K562 (cell line): ENCODE results near the gene CTXND1. TPM values are rescaled to one million over a fixed set of nuclear protein-coding genes. Genes with fewer than 3 reads are reported as not detected.

Source experiments
- ATAC-seq: fragments of 200-7000 bp; cut with Tn5 transposase; 3 replicates; pipeline ENCODE4 v1.9.1; 2020; ENCODE audit warnings: moderate library complexity
- BruUV-seq: library from RNA; stranded (reverse); fragments of 400-500 nt; replicated peaks from 2 replicates; lab custom pipeline; 2021; lab: Mats Ljungman, UMichigan
- CTCF ChIA-PET: fragments of 300-600 bp; formaldehyde crosslinking; extraction: SDS; loops from one replicate; lab custom pipeline; 2021; ENCODE audit warnings: low intra/inter-chr PET ratio; lab: Yijun Ruan, JAX
- POLR2A ChIA-PET: fragments of 300-600, 350-650 bp; sonication (Branson Sonifier 250); formaldehyde crosslinking; extraction: SDS; loops from one replicate; lab custom pipeline; 2021; ENCODE audit warnings: antibody characterized with exemption, inconsistent platforms; lab: Yijun Ruan, JAX
- DNase-seq, 4 experiments: peaks; one replicate each; pipeline versions ENCODE4 v3.0.0 to v3.0.0-alpha.2; 2011 to 2018; ENCODE audit warnings: low spot score in 3 of 4, mixed read lengths in 3 of 4; ENCODE audit errors: extremely low read depth in 1 of 4
- FAIRE-seq: peaks from 2 replicates; lab custom pipeline; 2011; peaks lifted over from hg19 to GRCh38; lab: Jason Lieb, UNC
- H2AFZ ChIP-seq: 2 replicates; pipeline ENCODE4 v1.6.0; 2011; ENCODE audit warnings: low read depth, low read length, control low read depth, inconsistent platforms
- H3K27ac ChIP-seq: fragments of 200-600 bp; 3 replicates; pipeline ENCODE4 v1.8.0; 2011; ENCODE audit warnings: low read depth, mild to moderate bottlenecking, control low read depth, inconsistent platforms, low read length, moderate library complexity, mixed read lengths; ENCODE audit errors: extremely low read depth
- H3K27me3 ChIP-seq, 2 experiments: fragments of 300-600 bp in 1 of 2; 2 replicates in 1 of 2; 3 replicates in 1 of 2; pipeline versions ENCODE4 v1.6.0 to v1.8.0; 2011; ENCODE audit warnings: inconsistent platforms in 2 of 2, low read length in 2 of 2, mild to moderate bottlenecking in 1 of 2, mixed read lengths in 1 of 2, moderate library complexity in 1 of 2; ENCODE audit not compliant: control insufficient read depth in 2 of 2, insufficient read depth in 2 of 2
- H3K36me3 ChIP-seq: fragments of 300-600 bp; 3 replicates; pipeline ENCODE4 v1.8.0; 2011; ENCODE audit warnings: mild to moderate bottlenecking, low read length, inconsistent platforms; ENCODE audit not compliant: control insufficient read depth, insufficient read depth
- H3K4me1 ChIP-seq, 2 experiments: fragments of 200-600 bp in 1 of 2; replicated peaks in 1 of 2; 2 replicates in 1 of 2; 3 replicates in 1 of 2; pipeline versions ENCODE4 v1.5.1 to v1.8.0; 2011; ENCODE audit warnings: inconsistent platforms in 2 of 2, low read length in 2 of 2, mild to moderate bottlenecking in 1 of 2, mixed read lengths in 1 of 2, moderate library complexity in 1 of 2; ENCODE audit not compliant: control insufficient read depth in 2 of 2, insufficient read depth in 2 of 2
- H3K4me2 ChIP-seq: 2 replicates; pipeline ENCODE4 v1.6.1; 2011; ENCODE audit warnings: low read length, control low read depth, inconsistent platforms, mixed read lengths; ENCODE audit not compliant: insufficient read depth
- H3K4me3 ChIP-seq: fragments of 200-600 bp; sonication (generic), shearing (Covaris generic); 2 replicates; pipeline ENCODE4 v1.5.1; 2016; ENCODE audit warnings: control low read depth, inconsistent platforms
- H3K79me2 ChIP-seq: fragments of 200-600 bp; 3 replicates; pipeline ENCODE4 v1.8.0; 2011; ENCODE audit warnings: low read length, inconsistent platforms; ENCODE audit not compliant: control insufficient read depth, insufficient read depth
- H3K9ac ChIP-seq, 2 experiments: 2 replicates each; pipeline versions ENCODE4 v1.6.0 to v1.6.1; 2011; ENCODE audit warnings: low read depth in 2 of 2, low read length in 2 of 2, control low read depth in 1 of 2, inconsistent platforms in 1 of 2, mild to moderate bottlenecking in 1 of 2, mixed read lengths in 1 of 2; ENCODE audit not compliant: insufficient read depth in 1 of 2
- H3K9me1 ChIP-seq: one replicate; pipeline ENCODE4 v1.6.0; 2011; ENCODE audit warnings: inconsistent platforms, mild to moderate bottlenecking, low read length, moderate library complexity; ENCODE audit not compliant: control insufficient read depth, insufficient read depth
- H3K9me3 ChIP-seq: replicated peaks from 2 replicates; pipeline ENCODE4 v1.5.1; 2011; ENCODE audit warnings: low read depth, low read length, inconsistent platforms; ENCODE audit not compliant: control insufficient read depth, insufficient read depth
- H4K20me1 ChIP-seq: replicated peaks from 2 replicates; pipeline ENCODE4 v1.6.1; 2011; ENCODE audit warnings: low read length, inconsistent platforms, mixed read lengths; ENCODE audit not compliant: control insufficient read depth, insufficient read depth
- CBFB ChIP-seq: sonication (generic); formaldehyde crosslinking; IDR thresholded peaks from 2 replicates; pipeline ENCODE4 v1.4.0; 2020; ENCODE audit warnings: mild to moderate bottlenecking, missing genetic modification reagents
- EWSR1 ChIP-seq: fragments of 450-650 bp; IDR thresholded peaks from 2 replicates; pipeline ENCODE4 v1.6.1; 2018; ENCODE audit warnings: borderline replicate concordance, mild to moderate bottlenecking, low read depth, moderate library complexity; ENCODE audit not compliant: partially characterized antibody
- HBP1 ChIP-seq: fragments of 450-650 bp; formaldehyde crosslinking; IDR thresholded peaks from 2 replicates; pipeline ENCODE4 v1.4.0; 2022; ENCODE audit warnings: missing genetic modification characterization
- HES1 ChIP-seq: fragments of 450-650 bp; IDR thresholded peaks from 2 replicates; pipeline ENCODE4 v1.6.1; 2016; ENCODE audit warnings: low read depth, mild to moderate bottlenecking, moderate library complexity
- JUN ChIP-seq, 2 experiments: sonication (generic) in 1 of 2; formaldehyde crosslinking in 1 of 2; IDR thresholded peaks; 2 replicates each; pipeline versions ENCODE4 v1.6.1 to v1.8.0; 2012 to 2022; ENCODE audit warnings: borderline replicate concordance in 2 of 2, mild to moderate bottlenecking in 2 of 2, improper control_type of control experiment in 1 of 2, low read depth in 1 of 2, low read length in 1 of 2, missing genetic modification reagents in 1 of 2
- KLF10 ChIP-seq: fragments of 250-450 bp; sonication (Bioruptor Pico); IDR thresholded peaks from 2 replicates; pipeline ENCODE4 v1.6.1; 2021; ENCODE audit warnings: matching md5 sums
- MAZ ChIP-seq, 2 experiments: fragments of 450-650 bp in 1 of 2; sonication (generic) in 1 of 2; formaldehyde crosslinking; IDR thresholded peaks in 1 of 2; conservative IDR thresholded peaks in 1 of 2; 2 replicates each; pipeline versions ENCODE4 v1.4.0 to v1.5.0; 2020; ENCODE audit warnings: mild to moderate bottlenecking in 1 of 2, missing genetic modification reagents in 1 of 2
- OTX1 ChIP-seq: fragments of 450-650 bp; formaldehyde crosslinking; IDR thresholded peaks from 2 replicates; pipeline ENCODE4 v1.4.0; 2022; ENCODE audit warnings: mild to moderate bottlenecking
- POLR3G ChIP-seq: IDR thresholded peaks from 2 replicates; pipeline ENCODE4 v1.6.1; 2011; ENCODE audit not compliant: insufficient read length, insufficient replicate concordance; ENCODE audit errors: extremely low read depth
- PTTG1 ChIP-seq: fragments of 450-650 bp; IDR thresholded peaks from 2 replicates; pipeline ENCODE4 v1.6.1; 2016; ENCODE audit warnings: low read depth, mild to moderate bottlenecking, missing genetic modification characterization, missing compliant biosample characterization
- RBM39 ChIP-seq: fragments of 200-400 bp; formaldehyde crosslinking; optimal IDR thresholded peaks from 2 replicates; pipeline ENCODE3; 2018; ENCODE audit warnings: low read depth, low read length
- SIRT6 ChIP-seq: IDR thresholded peaks from one replicate; pipeline ENCODE4 v1.6.1; 2012; ENCODE audit warnings: low read depth, mild to moderate bottlenecking, control low read depth, inconsistent platforms, low read length, moderate library complexity
- SMARCE1 ChIP-seq: fragments of 450-650 bp; IDR thresholded peaks from 2 replicates; pipeline ENCODE4 v1.7.1; 2016; ENCODE audit warnings: mild to moderate bottlenecking
- SRF ChIP-seq, 2 experiments: fragments of 250-450, 450-650 bp in 1 of 2; sonication (Bioruptor Pico) in 1 of 2; sonication (generic) in 1 of 2; formaldehyde crosslinking; IDR thresholded peaks; 2 replicates each; pipeline versions ENCODE4 v1.5.0 to v1.5.1; 2020 to 2022; ENCODE audit warnings: mild to moderate bottlenecking in 1 of 2, missing genetic modification reagents in 1 of 2
- STAT5A ChIP-seq: IDR thresholded peaks from 2 replicates; pipeline ENCODE4 v1.6.1; 2012; ENCODE audit warnings: low read length, inconsistent platforms, borderline replicate concordance
- ZBTB17 ChIP-seq: fragments of 450-650 bp; formaldehyde crosslinking; IDR thresholded peaks from 2 replicates; pipeline ENCODE4 v1.4.0; 2020; ENCODE audit warnings: mild to moderate bottlenecking
- ZNF224 ChIP-seq: sonication (generic); formaldehyde crosslinking; IDR thresholded peaks from 2 replicates; pipeline ENCODE4 v1.8.0; 2022; ENCODE audit warnings: mild to moderate bottlenecking, missing genetic modification reagents
- ZNF384 ChIP-seq: IDR thresholded peaks from 2 replicates; pipeline ENCODE4 v1.6.1; 2012; ENCODE audit warnings: low read depth, low read length, improper control_type of control experiment
- WGBS: fragments of 100-300 bp; shearing (Covaris generic); methylation state at CpG from one replicate; pipeline ENCODE4 v1.1.6; 2016; ENCODE audit warnings: low coverage, mixed read lengths; ENCODE audit not compliant: insufficient coverage; ENCODE audit errors: missing lambda C conversion rate; 5-methylcytosine and 5-hydroxymethylcytosine counted together
- in situ Hi-C: fragments of 300-500 bp; cut with MboI; formaldehyde crosslinking; loops from 4 replicates; pipeline ENCODE4 v1.15.0; 2018; ENCODE audit warnings: inconsistent platforms, mixed read lengths
- intact Hi-C: fragments of 100-400 bp; cut with micrococcal nuclease; formaldehyde crosslinking; loops from 2 replicates; pipeline ENCODE4 v1.14.2; 2022
- polyA plus RNA-seq, 8 experiments: library from polyadenylated mRNA; depleted of rRNA in 4 of 8; stranded (reverse) in 5 of 8; unstranded in 3 of 8; fragments of >200 nt; fragmentation: Nextera tagmentation in 2 of 8; fragmentation: Illumina TruSeq in 1 of 8; extraction: Ambion mirVana in 2 of 8; extraction: Trizol in 1 of 8; gene quantifications; 2 replicates each; pipeline versions ENCODE4 v1.2.1 to v1.2.3, GENCODE V29; 2011 to 2014; ENCODE audit warnings: inconsistent platforms in 1 of 8, missing spikeins in 1 of 8
- total RNA-seq, 7 experiments: library from RNA; depleted of rRNA in 6 of 7; stranded (reverse); fragments of >200 nt in 6 of 7; fragmentation: Illumina TruSeq in 2 of 7; extraction: Trizol in 2 of 7; gene quantifications; 2 replicates each; pipeline versions ENCODE4 v1.2.1 to v1.2.3, GENCODE V29; 2011 to 2021; ENCODE audit warnings: low replicate concordance in 1 of 7

Gene CTXND1
- total and polyA plus RNA-seq, 9 of the 15 experiments (the other 6 are each of a cell fraction or from before 2014, with no cell fraction given) = 0.04 TPM; not detected in 7

GRCh38 chr15:80153900-80154299 lies 98.1 kb downstream of the CTXND1 start (continued):
- TF ChIP-seq JUN (IDR thresholded peaks at IDR 0.05; ENCODE audit: borderline replicate concordance, low read depth, low read length) = no peak
- no peak for TF ChIP-seq JUN (CRISPR knock-in tag; IDR thresholded peaks at IDR 0.05; ENCODE audit: borderline replicate concordance)
- TF ChIP-seq ZBTB17 = no peak
- TF ChIP-seq SMARCE1 = peak; percentile 30; the same call in 1 of the 2 replicates
- 0 out of 2 replicates have a peak, but pooled peaks have one; percentile 32 for TF ChIP-seq HES1
- TF ChIP-seq MAZ (CRISPR knock-in tag; conservative IDR thresholded peaks at IDR 0.05 in 1 of 2, IDR thresholded peaks at IDR 0.05 in 1 of 2) = no peak
- no peak for TF ChIP-seq ZNF384

GRCh38 chr15:80152896-80153876 lies 98.8 kb downstream of the CTXND1 start, which contains the start of gene FAH:
FAH (plus strand) TSS chr15:80152999; CDS start chr15:80153055, 56 bp downstream.
- H3K9ac ChIP-seq = peak within 1 kb of the TSS; percentile 69 to 93
- TF ChIP-seq CBFB (CRISPR knock-in tag) (no peak), SRF (CRISPR knock-in tag; IDR thresholded peaks at IDR 0.05) (no peak), EWSR1 (no peak), POLR3G (no peak), SIRT6 (no peak), KLF10 (CRISPR knock-in tag) (no peak), PTTG1 (no peak), STAT5A (no peak), ZNF224 (no peak), OTX1 (CRISPR knock-in tag) (no peak), RBM39 (no peak), HBP1 (CRISPR knock-in tag) (no peak)

More at GRCh38 chr15:80152896-80153876, 98.8 kb downstream of the CTXND1 start, which contains the start of gene FAH:
- H3K36me3 ChIP-seq = peaks cover 28% of the 10 kb centered on the region; the same call in 2 of the 3 replicates
- in situ Hi-C loops (loop anchor here (25.0 kb wide), 1 partner anchor 266 kb away; the partner anchor contains the start of gene MTHFS), intact Hi-C loops (loop anchor here (10.0 kb wide), 1 partner anchor 258 kb away; the partner anchor contains the start of gene MTHFS)
- peak within 1 kb of the TSS; percentile 83 for H3K27ac ChIP-seq
- H3K79me2 ChIP-seq = peaks cover 33% of the 10 kb centered on the region
- under 1% methylated on average over 35 of the region's 45 CpGs for WGBS
- BruUV-seq = TSS peak; percentile 70
- peak within 1 kb of the TSS; percentile 91 for H2AFZ ChIP-seq
- H3K27me3 ChIP-seq = no peaks in the 10 kb centered on the region
- ChIA-PET CTCF (no interaction called here), POLR2A (interaction anchor here (0.6 to 1.2 kb wide), 2 partner anchors 11 to 398 kb away, joined by 3 to 4 read pairs; no protein-coding TSS in a partner anchor)
- FAIRE-seq = no peak
- DNase-seq = peak in 2 of 4 experiments; percentile 6 to 57
- ATAC-seq = peak; percentile 84
- H3K4me3 ChIP-seq = peak within 1 kb of the TSS; percentile 58
- no peaks in the 10 kb centered on the region for H4K20me1 ChIP-seq
- peaks cover 32 to 47% of the 10 kb centered on the region in 2 experiments for H3K4me1 ChIP-seq
- peak within 1 kb of the TSS; percentile 90 for H3K4me2 ChIP-seq
- no peaks in the 10 kb centered on the region for H3K9me3 ChIP-seq
- no peaks in the 10 kb centered on the region for H3K9me1 ChIP-seq
